KMS-11 (cell line): ENCODE data around the gene RPL11.

Experiments used
- H2AFZ ChIP-seq: fragments of 200-600 bp; sonication (generic); 2 replicates; pipeline ENCODE4 v1.6.1; 2016; ENCODE audit warnings: antibody characterized with exemption, mixed run types, low read depth
- H3K27ac ChIP-seq: fragments of 200-600 bp; sonication (generic); 2 replicates; pipeline ENCODE4 v1.6.1; 2016; ENCODE audit warnings: mild to moderate bottlenecking, mixed run types
- H3K27me3 ChIP-seq: fragments of 200-600 bp; sonication (generic); 2 replicates; pipeline ENCODE4 v1.6.1; 2017; ENCODE audit warnings: mild to moderate bottlenecking, low read depth, mixed run types, moderate library complexity; ENCODE audit not compliant: insufficient read depth
- H3K36me3 ChIP-seq: fragments of 200-600 bp; sonication (generic); 2 replicates; pipeline ENCODE4 v1.6.1; 2017; ENCODE audit warnings: mild to moderate bottlenecking, mixed run types; ENCODE audit not compliant: insufficient read depth
- H3K4me1 ChIP-seq: fragments of 200-600 bp; sonication (generic); 2 replicates; pipeline ENCODE4 v1.6.1; 2016; ENCODE audit warnings: mild to moderate bottlenecking, low read depth, mixed run types; ENCODE audit not compliant: poor library complexity, severe bottlenecking
- H3K4me2 ChIP-seq: fragments of 200-600 bp; sonication (generic); 2 replicates; pipeline ENCODE4 v1.7.0; 2016; ENCODE audit warnings: mild to moderate bottlenecking, mixed run types
- H3K4me3 ChIP-seq: fragments of 200-600 bp; sonication (generic); IDR thresholded peaks from 2 replicates; pipeline ENCODE4 v1.6.1; 2017; ENCODE audit warnings: low read depth, low read length, mixed read lengths; ENCODE audit not compliant: insufficient read depth
- H3K79me2 ChIP-seq: fragments of 200-600 bp; sonication (generic); 2 replicates; pipeline ENCODE4 v1.6.1; 2016; ENCODE audit warnings: low read depth, mixed run types; ENCODE audit not compliant: insufficient read depth
- H3K9ac ChIP-seq: fragments of 200-600 bp; sonication (generic); 2 replicates; pipeline ENCODE4 v1.6.1; 2016; ENCODE audit warnings: mild to moderate bottlenecking, mixed run types
- H4K20me1 ChIP-seq: fragments of 200-600 bp; sonication (generic); 2 replicates; pipeline ENCODE4 v1.6.1; 2016; ENCODE audit warnings: mild to moderate bottlenecking, mixed run types; ENCODE audit not compliant: insufficient read depth
- CTCF ChIP-seq: fragments of 200-600 bp; sonication (generic); conservative IDR thresholded peaks from 2 replicates; pipeline ENCODE4 v1.6.1; 2017; ENCODE audit warnings: low read depth, mild to moderate bottlenecking, antibody characterized with exemption, low read length, moderate library complexity, mixed read lengths

Gene RPL11

GRCh38 chr1:23691499-23692307, at the start of gene RPL11:
TSS of gene RPL11 (plus strand) at chr1:23691806. CDS start at chr1:23691824, 18 bp downstream.
- TF ChIP-seq CTCF: peak; percentile 48; the same call in 1 of the 2 replicates
- peaks cover 39% of the 10 kb centered on the region for H3K4me1 ChIP-seq
- H3K4me3 ChIP-seq: peak within 1 kb of the TSS; percentile 93
- H3K27me3 ChIP-seq: no peaks in the 10 kb centered on the region
- peak within 1 kb of the TSS; percentile 45 for H2AFZ ChIP-seq
- H4K20me1 ChIP-seq: peaks cover 31% of the 10 kb centered on the region
- peaks cover 52% of the 10 kb centered on the region for H3K79me2 ChIP-seq
- peaks cover 37% of the 10 kb centered on the region; the same call in 1 of the 2 replicates for H3K36me3 ChIP-seq
- peak within 1 kb of the TSS; percentile 96 for H3K9ac ChIP-seq
- peak within 1 kb of the TSS; percentile 81 for H3K27ac ChIP-seq
- peak within 1 kb of the TSS; percentile 99 for H3K4me2 ChIP-seq

GRCh38 chr1:23643736-23644554, 47.7 kb upstream of the RPL11 start:
- Histone ChIP-seq H4K20me1 (no peaks in the 10 kb centered on the region), H2AFZ (no peak overlapping the region), H3K27ac (no peak overlapping the region), H3K79me2 (no peaks in the 10 kb centered on the region), H3K9ac (no peak overlapping the region), H3K27me3 (no peaks in the 10 kb centered on the region; the same call in 1 of the 2 replicates), H3K4me3 (no peak overlapping the region), H3K36me3 (no peaks in the 10 kb centered on the region), H3K4me1 (no peaks in the 10 kb centered on the region), H3K4me2 (no peak overlapping the region)
- no peak for TF ChIP-seq CTCF

- Histone ChIP-seq H3K4me2 (no peak overlapping the region), H3K9ac (no peak overlapping the region), H3K4me3 (no peak overlapping the region), H3K79me2 (no peaks in the 10 kb centered on the region), H3K36me3 (no peaks in the 10 kb centered on the region), H2AFZ (no peak overlapping the region), H3K27me3 (no peaks in the 10 kb centered on the region), H3K27ac (no peak overlapping the region), H4K20me1 (no peaks in the 10 kb centered on the region), H3K4me1 (no peaks in the 10 kb centered on the region)
- TF ChIP-seq CTCF: no peak
Observed at GRCh38 chr1:23644555-23644866, 47.1 kb upstream of the RPL11 start.

GRCh38 chr1:23645338-23645737, 46.3 kb upstream of the RPL11 start:
- Histone ChIP-seq H4K20me1 (no peaks in the 10 kb centered on the region), H2AFZ (no peak overlapping the region), H3K4me2 (no peak overlapping the region), H3K4me3 (no peak overlapping the region), H3K27me3 (no peaks in the 10 kb centered on the region), H3K4me1 (no peaks in the 10 kb centered on the region), H3K27ac (no peak overlapping the region), H3K36me3 (no peaks in the 10 kb centered on the region), H3K9ac (no peak overlapping the region), H3K79me2 (no peaks in the 10 kb centered on the region)
- TF ChIP-seq CTCF: no peak
